ENCODE measurements around the gene GCNT3. TPM values are rescaled to one million over a fixed set of nuclear protein-coding genes. Genes with fewer than 3 reads are reported as not detected.

GCNT3 gene
- total RNA-seq, 2 donors from 2014 or later, result 261 to 365 TPM

DNA sequence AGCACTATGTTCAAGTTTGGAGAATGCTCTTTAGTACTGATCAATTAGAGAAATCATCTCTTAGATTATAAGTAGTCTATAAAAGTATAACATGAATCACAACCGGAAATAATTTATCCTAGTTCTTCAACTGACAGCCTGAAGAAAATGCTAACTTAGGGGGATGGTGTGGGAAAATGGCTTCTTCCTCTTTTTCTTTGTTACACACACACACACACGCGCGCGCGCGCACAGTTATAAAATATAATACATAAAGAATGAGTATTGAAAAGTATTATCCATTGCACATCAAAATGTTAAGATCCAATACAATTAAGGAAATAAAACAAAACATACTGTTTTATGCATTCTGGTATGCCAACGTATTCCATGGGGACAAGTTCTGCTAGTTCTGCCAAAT lies 57.0 kb downstream of the GCNT3 start:
- H3K36me3 ChIP-seq, result peaks cover 7% of the 10 kb centered on the region

More for the DNA sequence above, 57.0 kb downstream of the GCNT3 start:
- no peak overlapping the region for H3K27ac ChIP-seq
- intact Hi-C loops (cut with DNase I), result no loop called here
- TF ChIP-seq, protein P1, sequence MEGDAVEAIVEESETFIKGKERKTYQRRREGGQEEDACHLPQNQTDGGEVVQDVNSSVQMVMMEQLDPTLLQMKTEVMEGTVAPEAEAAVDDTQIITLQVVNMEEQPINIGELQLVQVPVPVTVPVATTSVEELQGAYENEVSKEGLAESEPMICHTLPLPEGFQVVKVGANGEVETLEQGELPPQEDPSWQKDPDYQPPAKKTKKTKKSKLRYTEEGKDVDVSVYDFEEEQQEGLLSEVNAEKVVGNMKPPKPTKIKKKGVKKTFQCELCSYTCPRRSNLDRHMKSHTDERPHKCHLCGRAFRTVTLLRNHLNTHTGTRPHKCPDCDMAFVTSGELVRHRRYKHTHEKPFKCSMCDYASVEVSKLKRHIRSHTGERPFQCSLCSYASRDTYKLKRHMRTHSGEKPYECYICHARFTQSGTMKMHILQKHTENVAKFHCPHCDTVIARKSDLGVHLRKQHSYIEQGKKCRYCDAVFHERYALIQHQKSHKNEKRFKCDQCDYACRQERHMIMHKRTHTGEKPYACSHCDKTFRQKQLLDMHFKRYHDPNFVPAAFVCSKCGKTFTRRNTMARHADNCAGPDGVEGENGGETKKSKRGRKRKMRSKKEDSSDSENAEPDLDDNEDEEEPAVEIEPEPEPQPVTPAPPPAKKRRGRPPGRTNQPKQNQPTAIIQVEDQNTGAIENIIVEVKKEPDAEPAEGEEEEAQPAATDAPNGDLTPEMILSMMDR (IDR thresholded peaks at IDR 0.05), result no peak
- H3K9ac ChIP-seq (ENCODE audit: low read depth in 2 of 2, low read length in 2 of 2), result no peak overlapping the region
- no peaks in the 10 kb centered on the region for H3K4me1 ChIP-seq
- H3K4me3 ChIP-seq, result no peak overlapping the region
- H3K27me3 ChIP-seq, result no peaks in the 10 kb centered on the region
- no peak for DNase-seq
- no peaks in the 10 kb centered on the region for H3K9me3 ChIP-seq

Other genes with a start within 250 kb of the GCNT3 start
- gene MYO1E, start 238.9 kb upstream of the GCNT3 start, total RNA-seq, result 100 to 1,000 TPM; 252 to 329 TPM
- 10 to 100 TPM in 1 of 2 donors, 1 to 10 TPM in 1; 6.4 to 18.8 TPM for gene FAM81A, start 173.6 kb upstream of the GCNT3 start, total RNA-seq
- gene GTF2A2, start 45.7 kb downstream of the GCNT3 start, total RNA-seq, result 100 to 1,000 TPM; 117 to 143 TPM
- 10 to 100 TPM; 30.1 to 56.1 TPM for gene BNIP2, start 77.5 kb downstream of the GCNT3 start, total RNA-seq

Data from colonic mucosa (tissue), 4 donors.